Measurements from ENCODE around the gene FBLN1. TPM values are rescaled to one million over a fixed set of nuclear protein-coding genes. Genes with fewer than 3 reads are reported as not detected.

FBLN1 gene
- total RNA-seq, 2 donors from 2014 or later: 587 to 972 TPM

DNA sequence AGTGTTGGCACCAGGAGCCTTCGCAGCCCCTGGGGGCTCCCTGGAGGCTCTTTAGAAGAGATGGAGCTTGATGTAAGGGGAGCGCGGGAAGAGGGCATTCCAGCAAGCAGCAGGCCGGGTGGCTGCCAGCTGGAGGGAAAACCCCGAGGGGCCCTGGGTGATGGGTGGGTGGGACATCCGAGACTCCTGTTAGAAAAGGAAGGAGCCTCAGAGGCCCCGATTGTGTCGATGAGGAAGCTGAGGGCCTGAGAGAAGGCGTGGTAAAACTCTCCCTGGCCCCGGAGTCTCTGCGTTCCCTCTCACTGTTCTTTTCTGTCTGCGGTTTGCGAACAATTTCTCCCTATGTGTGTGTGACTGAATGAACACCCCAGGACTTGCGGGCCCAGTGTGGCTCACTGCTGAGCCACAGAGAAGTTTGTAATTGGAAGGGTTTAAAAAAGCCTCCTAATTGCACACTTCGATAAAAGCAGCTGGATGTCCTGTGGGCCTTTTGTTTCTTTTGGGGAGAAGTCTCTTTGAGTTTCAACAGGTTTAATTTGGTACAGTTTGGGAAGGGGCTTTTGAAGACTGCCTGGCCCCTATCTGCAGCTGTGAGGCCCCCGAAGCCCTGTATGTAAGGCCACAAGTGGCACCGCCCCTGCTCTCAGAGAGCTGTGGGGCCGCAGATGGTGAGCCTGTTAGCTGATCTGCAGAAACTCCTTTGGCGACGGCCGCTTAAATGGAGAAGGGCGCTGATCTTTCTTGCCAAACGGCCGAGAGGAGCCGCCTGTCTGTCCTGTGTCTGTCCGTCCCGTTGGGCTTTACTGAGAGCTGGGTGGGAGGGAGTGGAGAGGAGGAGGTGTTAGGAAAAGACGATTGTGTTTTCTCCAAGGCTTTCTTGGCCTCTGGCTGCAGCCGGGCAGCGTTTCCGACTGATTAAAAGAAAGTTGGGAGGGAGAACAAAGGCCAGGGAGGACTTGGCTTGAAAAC lies 2.0 kb downstream of the FBLN1 start:
- ATAC-seq (ENCODE audit: insufficient number of reproducible peaks, low FRiP score, low read depth): no peak
- no peaks in the 10 kb centered on the region for H3K9me3 ChIP-seq
- no peaks in the 10 kb centered on the region for H3K27me3 ChIP-seq (replicated peaks; ENCODE audit: insufficient read depth)
- DNase-seq (ENCODE audit: low spot score): no peak
- H3K27ac ChIP-seq: peak overlapping the region; percentile 34 to 67
- H3K4me1 ChIP-seq (ENCODE audit: control insufficient read depth in 1 of 2, low read depth in 2 of 2): peaks cover 9 to 56% of the 10 kb centered on the region in 2 donors
- H3K36me3 ChIP-seq: no peaks in the 10 kb centered on the region
- TF ChIP-seq, protein P1, sequence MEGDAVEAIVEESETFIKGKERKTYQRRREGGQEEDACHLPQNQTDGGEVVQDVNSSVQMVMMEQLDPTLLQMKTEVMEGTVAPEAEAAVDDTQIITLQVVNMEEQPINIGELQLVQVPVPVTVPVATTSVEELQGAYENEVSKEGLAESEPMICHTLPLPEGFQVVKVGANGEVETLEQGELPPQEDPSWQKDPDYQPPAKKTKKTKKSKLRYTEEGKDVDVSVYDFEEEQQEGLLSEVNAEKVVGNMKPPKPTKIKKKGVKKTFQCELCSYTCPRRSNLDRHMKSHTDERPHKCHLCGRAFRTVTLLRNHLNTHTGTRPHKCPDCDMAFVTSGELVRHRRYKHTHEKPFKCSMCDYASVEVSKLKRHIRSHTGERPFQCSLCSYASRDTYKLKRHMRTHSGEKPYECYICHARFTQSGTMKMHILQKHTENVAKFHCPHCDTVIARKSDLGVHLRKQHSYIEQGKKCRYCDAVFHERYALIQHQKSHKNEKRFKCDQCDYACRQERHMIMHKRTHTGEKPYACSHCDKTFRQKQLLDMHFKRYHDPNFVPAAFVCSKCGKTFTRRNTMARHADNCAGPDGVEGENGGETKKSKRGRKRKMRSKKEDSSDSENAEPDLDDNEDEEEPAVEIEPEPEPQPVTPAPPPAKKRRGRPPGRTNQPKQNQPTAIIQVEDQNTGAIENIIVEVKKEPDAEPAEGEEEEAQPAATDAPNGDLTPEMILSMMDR (IDR thresholded peaks at IDR 0.05): no peak
- H3K4me3 ChIP-seq: peak overlapping the region; percentile 71

DNA sequence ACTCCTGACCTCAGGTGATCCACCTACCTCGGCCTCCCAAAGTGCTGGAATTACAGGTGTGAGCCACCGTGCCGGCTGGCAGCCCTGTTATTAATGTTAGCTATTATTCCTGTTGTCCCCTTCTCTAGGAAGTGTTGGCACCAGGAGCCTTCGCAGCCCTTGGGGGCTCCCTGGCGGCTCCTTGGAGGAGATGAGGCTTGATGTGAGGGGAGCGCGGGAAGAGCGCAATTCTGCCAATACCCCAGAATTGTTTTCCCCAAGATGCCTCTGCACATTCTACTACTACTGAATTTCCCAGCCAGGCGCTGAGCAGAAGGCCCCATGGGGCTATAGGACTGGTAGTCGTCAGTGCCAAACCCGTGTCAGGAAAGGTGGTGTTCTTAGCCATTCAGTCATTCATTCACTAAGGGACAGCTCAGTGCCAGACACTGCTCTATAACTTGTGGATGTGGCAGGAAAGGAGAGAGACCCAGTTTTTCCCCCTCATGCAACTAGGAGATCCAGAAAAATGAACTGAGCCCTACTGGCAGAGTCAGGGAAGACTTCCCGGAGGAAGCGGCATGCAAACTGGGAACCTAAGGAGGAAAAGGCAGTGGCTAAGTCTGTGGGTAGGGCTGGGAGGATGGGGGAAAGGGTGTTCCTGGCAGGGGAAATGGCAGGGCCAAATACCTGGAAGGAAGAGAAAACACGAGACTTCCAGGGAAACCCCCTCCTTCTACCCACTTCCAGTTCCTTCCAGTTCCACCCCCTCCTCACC lies 3.5 kb downstream of the FBLN1 start:
- Histone ChIP-seq H3K9me3 (no peaks in the 10 kb centered on the region), H3K4me3 (no peak overlapping the region), H3K36me3 (no peaks in the 10 kb centered on the region), H3K27me3 (replicated peaks; ENCODE audit: insufficient read depth) (no peaks in the 10 kb centered on the region), H3K27ac (no peak overlapping the region), H3K4me1 (ENCODE audit: control insufficient read depth in 1 of 2, low read depth in 2 of 2) (peaks cover 9 to 70% of the 10 kb centered on the region in 2 donors)
- no peak for ATAC-seq (ENCODE audit: insufficient number of reproducible peaks, low FRiP score, low read depth)
- TF ChIP-seq, protein P1 (IDR thresholded peaks at IDR 0.05): no peak
- no peak for DNase-seq (ENCODE audit: low spot score)

DNA sequence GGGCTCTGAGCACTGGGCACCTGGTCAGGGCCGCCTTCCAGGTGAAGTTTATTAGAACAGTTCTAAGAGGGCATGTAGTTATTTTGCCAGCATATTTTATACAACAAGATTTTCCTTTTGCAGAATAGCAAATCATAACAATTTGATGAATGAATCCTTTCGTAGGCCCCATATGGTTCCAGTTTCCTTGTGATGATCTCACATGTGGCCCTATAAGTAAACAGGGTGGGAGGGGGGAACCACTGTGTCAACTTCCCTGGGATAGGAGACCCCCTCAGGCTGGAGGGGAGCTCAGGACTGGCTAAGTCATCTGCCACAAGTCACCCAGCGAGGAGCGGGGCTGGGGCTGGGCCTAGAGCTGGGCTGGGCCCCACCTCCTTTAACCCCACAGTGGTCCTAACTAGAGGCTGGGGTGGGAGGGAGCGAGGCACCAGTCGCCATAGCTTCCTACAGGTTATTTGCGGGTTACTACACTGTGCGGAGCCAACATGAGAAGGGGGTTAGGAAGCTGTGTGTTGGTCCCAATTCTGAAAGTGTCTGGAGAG lies 4.2 kb downstream of the FBLN1 start:
- DNase-seq (ENCODE audit: low spot score): no peak
- TF ChIP-seq, protein P1 (IDR thresholded peaks at IDR 0.05): no peak
- Histone ChIP-seq H3K9me3 (no peaks in the 10 kb centered on the region), H3K27ac (no peak overlapping the region), H3K4me1 (ENCODE audit: control insufficient read depth in 1 of 2, low read depth in 2 of 2) (peaks cover 9 to 77% of the 10 kb centered on the region in 2 donors), H3K27me3 (replicated peaks; ENCODE audit: insufficient read depth) (no peaks in the 10 kb centered on the region), H3K36me3 (no peaks in the 10 kb centered on the region), H3K4me3 (no peak overlapping the region)
- no peak for ATAC-seq (ENCODE audit: insufficient number of reproducible peaks, low FRiP score, low read depth)

DNA sequence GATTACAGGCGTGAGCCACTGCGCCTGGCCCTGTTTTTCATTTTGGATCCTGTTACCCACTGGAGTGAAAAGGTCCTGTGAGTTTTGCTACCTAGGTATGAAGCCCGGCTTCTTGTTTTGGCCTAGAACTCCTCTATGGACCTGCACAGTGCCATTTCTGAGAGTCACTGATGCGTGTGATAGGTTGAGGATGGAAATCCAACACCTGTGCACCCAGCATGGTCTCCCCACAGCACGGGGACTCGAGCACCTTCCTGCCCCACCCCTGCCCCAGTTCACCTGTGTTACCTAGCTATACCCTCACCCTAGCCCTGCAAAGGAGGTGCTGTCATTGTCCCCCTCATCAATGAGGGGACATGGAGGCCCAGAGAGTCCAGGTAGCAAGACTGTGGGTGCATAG lies 5.1 kb downstream of the FBLN1 start:
- Histone ChIP-seq H3K27me3 (replicated peaks; ENCODE audit: insufficient read depth) (no peaks in the 10 kb centered on the region), H3K4me1 (ENCODE audit: control insufficient read depth in 1 of 2, low read depth in 2 of 2) (peaks cover 13 to 78% of the 10 kb centered on the region in 2 donors), H3K4me3 (no peak overlapping the region), H3K9me3 (no peaks in the 10 kb centered on the region), H3K36me3 (no peaks in the 10 kb centered on the region), H3K27ac (no peak overlapping the region)
- TF ChIP-seq, protein P1 (IDR thresholded peaks at IDR 0.05): no peak
- ATAC-seq (ENCODE audit: insufficient number of reproducible peaks, low FRiP score, low read depth) (no peak), DNase-seq (ENCODE audit: low spot score) (no peak)

DNA sequence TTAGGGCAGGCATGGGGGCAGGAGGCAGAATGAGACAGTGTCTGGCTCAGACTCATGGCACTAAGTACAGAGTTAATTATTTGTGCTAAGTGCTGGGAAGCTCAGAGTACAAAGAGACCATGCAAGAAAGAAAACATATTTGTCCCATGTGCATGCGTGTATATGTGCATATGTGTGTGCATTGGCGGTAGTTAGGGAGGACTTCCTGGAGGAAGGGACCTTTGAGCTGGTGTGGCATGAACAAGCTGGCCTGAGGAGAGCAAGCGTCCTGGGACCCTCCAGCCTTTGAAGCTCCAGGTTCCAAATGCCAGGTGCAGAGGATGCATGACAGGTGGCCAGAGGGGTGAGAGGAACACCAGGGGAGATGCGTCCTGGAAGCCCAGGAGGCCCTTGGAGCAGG lies 6.1 kb downstream of the FBLN1 start:
- DNase-seq (ENCODE audit: low spot score) (no peak), ATAC-seq (ENCODE audit: insufficient number of reproducible peaks, low FRiP score, low read depth) (no peak)
- H3K27me3 ChIP-seq (replicated peaks; ENCODE audit: insufficient read depth): no peaks in the 10 kb centered on the region
- H3K27ac ChIP-seq: no peak overlapping the region
- no peak overlapping the region for H3K4me3 ChIP-seq
- H3K4me1 ChIP-seq (ENCODE audit: control insufficient read depth in 1 of 2, low read depth in 2 of 2): peaks cover 13 to 79% of the 10 kb centered on the region in 2 donors
- H3K36me3 ChIP-seq: no peaks in the 10 kb centered on the region
- H3K9me3 ChIP-seq: no peaks in the 10 kb centered on the region
- TF ChIP-seq, protein P1 (IDR thresholded peaks at IDR 0.05): no peak
